Uterus (tissue), 4 donors: ENCODE results near the gene TAS2R7. TPM values are rescaled to one million over a fixed set of nuclear protein-coding genes. Genes with fewer than 3 reads are reported as not detected.

ENCODE experiments used
- DNase-seq, 2 donors: peaks; one replicate each; pipeline ENCODE4 v3.0.0-alpha.2; 2019 to 2020
- H3K27ac ChIP-seq, 2 donors: fragments of 200-600 bp; sonication (generic); 1 replicate in 1 of 2; 2 replicates in 1 of 2; pipeline ENCODE4 v1.5.1; 2016 to 2018
- H3K27me3 ChIP-seq, 2 donors: fragments of 200-600 bp; sonication (generic); one replicate each; pipeline ENCODE4 v1.5.1; 2018 to 2019; ENCODE audit warnings: control low read depth in 1 of 2
- H3K36me3 ChIP-seq, 2 donors: fragments of 200-600 bp; sonication (generic); one replicate each; pipeline ENCODE4 v1.5.1; 2019; ENCODE audit warnings: control low read depth in 1 of 2
- H3K4me1 ChIP-seq, 2 donors: fragments of 200-600 bp; sonication (generic); one replicate each; pipeline ENCODE4 v1.5.1; 2018 to 2019; ENCODE audit warnings: control low read depth in 1 of 2
- H3K4me3 ChIP-seq, 2 donors: fragments of 200-600 bp; sonication (generic); 1 replicate in 1 of 2; 2 replicates in 1 of 2; pipeline ENCODE4 v1.5.1; 2018 to 2019; ENCODE audit warnings: mild to moderate bottlenecking in 1 of 2
- H3K9me3 ChIP-seq, 2 donors: fragments of 200-600 bp; sonication (generic); one replicate each; pipeline ENCODE4 v1.5.1; 2019; ENCODE audit warnings: control low read depth in 1 of 2
- POLR2A ChIP-seq, 2 donors: fragments of 450-650 bp; IDR thresholded peaks; one replicate each; pipeline ENCODE4 v1.6.1; 2016; ENCODE audit warnings: antibody characterized with exemption in 2 of 2, mild to moderate bottlenecking in 1 of 2, moderate library complexity in 1 of 2
- intact Hi-C: fragments of 100-400 bp; cut with DNase I; formaldehyde crosslinking; loops from one replicate; pipeline ENCODE4 v1.15.1; 2023; ENCODE audit warnings: low total_unique reads
- small RNA-seq: library from RNA; depleted of rRNA; stranded (forward); fragments of <200 nt; gene quantifications from one replicate; pipeline ENCODE3, GENCODE V24; 2016
- total RNA-seq, 4 donors: library from RNA; depleted of rRNA in 3 of 4; stranded (reverse); fragments of >200 nt in 3 of 4; gene quantifications; one replicate each; pipeline versions ENCODE4 v1.1.0 to v1.2.4, GENCODE V29; 2014 to 2023
- TF ChIP-seq, protein P1 (sequence below), 4 experiments: fragments of 200-600 bp in 2 of 4; fragments of 450-650 bp in 2 of 4; sonication (generic) in 2 of 4; IDR thresholded peaks; one replicate each; pipeline ENCODE4 v1.5.1; 2016 to 2019; ENCODE audit warnings: antibody characterized with exemption in 4 of 4, mild to moderate bottlenecking in 2 of 4, moderate library complexity in 1 of 4
- donor health status: DM: yes; HTN: yes; CAD: no.

Gene TAS2R7
- total RNA-seq, 4 donors from 2014 or later, result 0.28 TPM; not detected in 3

DNA sequence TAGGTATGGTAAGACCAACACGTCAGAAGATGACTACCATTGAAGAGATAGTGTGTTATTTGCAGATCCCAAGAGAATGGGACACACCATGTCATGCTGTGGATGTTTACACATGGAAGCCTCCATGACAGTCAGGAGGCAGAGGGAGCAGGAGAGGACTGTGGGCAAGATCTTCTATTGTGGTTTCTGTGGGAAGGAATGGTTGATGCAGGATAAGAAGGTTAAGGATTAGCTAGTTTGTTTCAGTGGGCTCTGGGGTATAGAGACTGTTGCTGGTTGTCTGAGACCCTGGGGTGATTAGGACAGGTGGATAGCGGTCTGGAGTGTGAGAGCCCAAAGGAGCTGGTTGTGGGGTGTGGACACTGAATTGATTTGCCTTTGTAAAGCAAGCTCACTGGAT lies 23.3 kb downstream of the TAS2R7 start:
- Histone ChIP-seq H3K4me1 (no peaks in the 10 kb centered on the region), H3K4me3 (no peak overlapping the region), H3K27me3 (no peaks in the 10 kb centered on the region), H3K9me3 (no peaks in the 10 kb centered on the region), H3K27ac (no peak overlapping the region), H3K36me3 (no peaks in the 10 kb centered on the region)
- intact Hi-C loops, result loop anchor here (10.0 kb wide), 1 partner anchor 706 kb away; no protein-coding TSS in a partner anchor
- DNase-seq, result no peak
- TF ChIP-seq, protein P1, sequence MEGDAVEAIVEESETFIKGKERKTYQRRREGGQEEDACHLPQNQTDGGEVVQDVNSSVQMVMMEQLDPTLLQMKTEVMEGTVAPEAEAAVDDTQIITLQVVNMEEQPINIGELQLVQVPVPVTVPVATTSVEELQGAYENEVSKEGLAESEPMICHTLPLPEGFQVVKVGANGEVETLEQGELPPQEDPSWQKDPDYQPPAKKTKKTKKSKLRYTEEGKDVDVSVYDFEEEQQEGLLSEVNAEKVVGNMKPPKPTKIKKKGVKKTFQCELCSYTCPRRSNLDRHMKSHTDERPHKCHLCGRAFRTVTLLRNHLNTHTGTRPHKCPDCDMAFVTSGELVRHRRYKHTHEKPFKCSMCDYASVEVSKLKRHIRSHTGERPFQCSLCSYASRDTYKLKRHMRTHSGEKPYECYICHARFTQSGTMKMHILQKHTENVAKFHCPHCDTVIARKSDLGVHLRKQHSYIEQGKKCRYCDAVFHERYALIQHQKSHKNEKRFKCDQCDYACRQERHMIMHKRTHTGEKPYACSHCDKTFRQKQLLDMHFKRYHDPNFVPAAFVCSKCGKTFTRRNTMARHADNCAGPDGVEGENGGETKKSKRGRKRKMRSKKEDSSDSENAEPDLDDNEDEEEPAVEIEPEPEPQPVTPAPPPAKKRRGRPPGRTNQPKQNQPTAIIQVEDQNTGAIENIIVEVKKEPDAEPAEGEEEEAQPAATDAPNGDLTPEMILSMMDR (IDR thresholded peaks at IDR 0.05), result no peak
- TF ChIP-seq POLR2A (IDR thresholded peaks at IDR 0.05), result no peak

GRCh38 chr12:10771132-10771733 lies 31.2 kb downstream of the TAS2R7 start:
- TF ChIP-seq, protein P1 (IDR thresholded peaks at IDR 0.05), result peak; percentile 52 to 72 (median 62)
- no peak for TF ChIP-seq POLR2A (IDR thresholded peaks at IDR 0.05)
- intact Hi-C loops, result loop anchor here (10.0 kb wide), 1 partner anchor 714 kb away; no protein-coding TSS in a partner anchor
- H3K36me3 ChIP-seq, result no peaks in the 10 kb centered on the region
- no peak overlapping the region for H3K4me3 ChIP-seq
- no peaks in the 10 kb centered on the region for H3K9me3 ChIP-seq
- no peak for DNase-seq
- no peaks in the 10 kb centered on the region for H3K27me3 ChIP-seq
- no peak overlapping the region for H3K27ac ChIP-seq
- no peaks in the 10 kb centered on the region for H3K4me1 ChIP-seq

DNA sequence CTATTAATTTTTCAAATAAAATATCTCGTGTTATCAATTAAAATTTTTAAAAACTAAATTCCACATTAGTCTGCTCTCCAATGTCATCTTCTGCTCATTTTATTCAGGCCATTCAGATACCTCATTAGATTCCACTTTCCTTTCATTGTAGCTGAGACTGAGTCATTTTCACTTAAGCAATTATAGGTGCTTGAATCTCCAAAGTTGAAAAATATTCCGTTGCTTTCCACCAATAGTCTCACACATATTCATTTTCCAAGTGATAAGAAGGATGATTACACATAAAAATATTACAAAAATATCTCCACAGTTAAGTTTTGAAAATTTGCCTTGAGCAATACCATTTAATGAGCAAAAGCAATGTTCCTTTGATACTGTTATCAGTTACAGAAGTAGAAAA lies 42.8 kb downstream of the TAS2R7 start:
- H3K36me3 ChIP-seq, result no peaks in the 10 kb centered on the region
- H3K4me3 ChIP-seq, result no peak overlapping the region
- no peaks in the 10 kb centered on the region for H3K4me1 ChIP-seq
- H3K27me3 ChIP-seq, result no peaks in the 10 kb centered on the region
- no peak for DNase-seq
- peaks cover 0 to 5% of the 10 kb centered on the region in 2 donors for H3K9me3 ChIP-seq
- no peak overlapping the region for H3K27ac ChIP-seq
- intact Hi-C loops, result no loop called here
- no peak for TF ChIP-seq POLR2A (IDR thresholded peaks at IDR 0.05)
- TF ChIP-seq, protein P1 (IDR thresholded peaks at IDR 0.05), result no peak

GRCh38 chr12:10756194-10756593 lies 46.2 kb downstream of the TAS2R7 start:
- no peak overlapping the region for H3K27ac ChIP-seq
- H3K4me3 ChIP-seq, result no peak overlapping the region
- H3K36me3 ChIP-seq, result no peaks in the 10 kb centered on the region
- intact Hi-C loops, result no loop called here
- H3K9me3 ChIP-seq, result peaks cover 0 to 5% of the 10 kb centered on the region in 2 donors
- DNase-seq, result no peak
- TF ChIP-seq, protein P1 (IDR thresholded peaks at IDR 0.05), result no peak
- no peak for TF ChIP-seq POLR2A (IDR thresholded peaks at IDR 0.05)
- no peaks in the 10 kb centered on the region for H3K27me3 ChIP-seq
- no peaks in the 10 kb centered on the region for H3K4me1 ChIP-seq

DNA sequence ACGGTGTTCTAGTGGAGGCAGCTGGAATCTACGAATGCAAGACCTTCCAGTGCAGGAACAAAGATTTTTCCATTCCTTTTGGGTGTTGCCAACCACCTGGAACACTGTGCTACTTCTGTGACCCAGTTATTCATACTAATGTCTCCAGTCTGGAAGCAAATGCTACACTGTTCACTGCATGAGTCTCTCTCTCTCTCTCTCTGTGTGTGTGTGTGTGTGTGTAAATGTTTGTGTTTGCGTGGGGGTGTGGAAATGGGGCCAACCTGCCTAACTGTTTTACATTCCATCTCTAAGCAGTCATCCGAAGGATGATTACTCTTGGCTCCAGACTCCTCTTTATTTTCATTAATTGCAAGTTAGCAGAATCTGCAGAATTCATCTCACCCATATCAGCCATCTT lies 49.4 kb downstream of the TAS2R7 start:
- intact Hi-C loops, result no loop called here
- no peak for TF ChIP-seq POLR2A (IDR thresholded peaks at IDR 0.05)
- TF ChIP-seq, protein P1 (IDR thresholded peaks at IDR 0.05), result no peak

More for the DNA sequence above, 49.4 kb downstream of the TAS2R7 start:
- Histone ChIP-seq H3K36me3 (no peaks in the 10 kb centered on the region), H3K4me1 (no peaks in the 10 kb centered on the region), H3K9me3 (peaks cover 0 to 5% of the 10 kb centered on the region in 2 donors), H3K4me3 (no peak overlapping the region), H3K27ac (no peak overlapping the region), H3K27me3 (no peaks in the 10 kb centered on the region)
- no peak for DNase-seq

Small RNAs within 50 kb of the gene (small RNA-seq; reads per million reads assigned to genes)
- not detected for gene PRR4

Other genes with a start within 250 kb of the TAS2R7 start
- 10 to 100 TPM; 21.0 to 55.3 (median 24.1) TPM for gene MAGOHB, start 189.0 kb downstream of the TAS2R7 start, total RNA-seq
- 1 to 10 TPM in 1 of 4 donors, under 1 TPM in 1, not detected in 2; 0.62 to 2.1 TPM for gene STYK1, start 128.6 kb downstream of the TAS2R7 start, total RNA-seq
- 100 to 1,000 TPM in 3 of 4 donors, 10 to 100 TPM in 1; 49.4 to 372 (median 216) TPM for gene YBX3, start 79.3 kb downstream of the TAS2R7 start, total RNA-seq
- under 1 TPM in 1 of 4 donors, not detected in 3; 0.49 TPM for gene TAS2R8, start 4.7 kb upstream of the TAS2R7 start, total RNA-seq
- under 1 TPM in 1 of 4 donors, not detected in 3; 0.28 TPM for gene TAS2R9, start 7.5 kb upstream of the TAS2R7 start, total RNA-seq
- gene TAS2R10, start 23.7 kb upstream of the TAS2R7 start, total RNA-seq, result 1 to 10 TPM in 2 of 4 donors, not detected in 2; 2.3 to 5.2 TPM
- 10 to 100 TPM in 1 of 4 donors, 1 to 10 TPM in 2, not detected in 1; 3.0 to 11.0 (median 7.9) TPM for gene PRR4, start 46.8 kb upstream of the TAS2R7 start, total RNA-seq
- gene PRH1, start 81.6 kb upstream of the TAS2R7 start, total RNA-seq, result 10 to 100 TPM; 13.1 to 84.0 (median 57.5) TPM
- gene TAS2R13, start 106.9 kb upstream of the TAS2R7 start, total RNA-seq, result 10 to 100 TPM in 1 of 4 donors, 1 to 10 TPM in 2, under 1 TPM in 1; 0.51 to 11.3 (median 4.3) TPM
- gene PRH2, start 126.6 kb upstream of the TAS2R7 start, total RNA-seq, result not detected
- 10 to 100 TPM in 1 of 4 donors, 1 to 10 TPM in 2, under 1 TPM in 1; 0.26 to 21.1 (median 9.1) TPM for gene TAS2R14, start 136.6 kb upstream of the TAS2R7 start, total RNA-seq
- 10 to 100 TPM in 1 of 4 donors, 1 to 10 TPM in 2, not detected in 1; 1.2 to 20.0 (median 5.8) TPM for gene TAS2R50, start 184.3 kb upstream of the TAS2R7 start, total RNA-seq
- 10 to 100 TPM in 1 of 4 donors, 1 to 10 TPM in 2, under 1 TPM in 1; 0.77 to 24.1 (median 4.8) TPM for gene TAS2R20, start 195.7 kb upstream of the TAS2R7 start, total RNA-seq
- 10 to 100 TPM in 2 of 4 donors, 1 to 10 TPM in 2; 2.6 to 32.1 (median 8.2) TPM for gene TAS2R19, start 220.0 kb upstream of the TAS2R7 start, total RNA-seq
- 10 to 100 TPM in 3 of 4 donors, under 1 TPM in 1; 0.59 to 30.8 (median 15.7) TPM for gene TAS2R31, start 228.8 kb upstream of the TAS2R7 start, total RNA-seq